Hematopoietic multipotent progenitor cell treated with erythropoietin and hydrocortisone succinate and interleukin-3 and kit ligand, for 17 days (in vitro differentiated cells): ENCODE results near the gene ZSCAN32.
A peak's percentile ranks its signal among the peaks of the same experiment; 100 is the strongest.

Experiments used
- DNase-seq: peaks from one replicate; pipeline ENCODE4 v3.0.0-alpha.2; 2015; ENCODE audit warnings: low spot score

ZSCAN32 gene

GRCh38 chr16:3400779-3401688, at the start of gene ZSCAN32, which contains the start of gene ZNF174:
TSS of gene ZSCAN32 (minus strand) at chr16:3401004. CDS start at chr16:3397557, 3,447 bp downstream.
TSS of gene ZNF174 (plus strand) at chr16:3401215. CDS start at chr16:3402005, 790 bp downstream.
- DNase-seq = peak; percentile 99

GRCh38 chr16:3444032-3444388, 43.2 kb upstream of the ZSCAN32 start:
- DNase-seq = peak; percentile 34

GRCh38 chr16:3443108-3444031, 42.6 kb upstream of the ZSCAN32 start, which contains the start of the genes NAA60 and ZNF597:
TSS of gene NAA60 (plus strand) at chr16:3443680. CDS start at chr16:3476228, 32,548 bp downstream.
TSS of gene ZNF597 (minus strand) at chr16:3443504. CDS start at chr16:3443153, 351 bp downstream.
- DNase-seq = peak; percentile 88

- no peak for DNase-seq
Observed at GRCh38 chr16:3439637-3440036, 38.8 kb upstream of the ZSCAN32 start.

GRCh38 chr16:3434373-3434772, 33.6 kb upstream of the ZSCAN32 start:
- no peak for DNase-seq

GRCh38 chr16:3431779-3432219, 31.0 kb upstream of the ZSCAN32 start:
- DNase-seq = no peak

- DNase-seq = no peak
Observed at GRCh38 chr16:3413730-3414379, 13.1 kb upstream of the ZSCAN32 start.

GRCh38 chr16:3408561-3409197, 7.9 kb upstream of the ZSCAN32 start:
- DNase-seq = no peak

- no peak for DNase-seq
Observed at GRCh38 chr16:3401719-3402397, 1.1 kb upstream of the ZSCAN32 start.

- no peak for DNase-seq
Observed at GRCh38 chr16:3400446-3400778, 392 bp downstream of the ZSCAN32 start.

GRCh38 chr16:3389663-3390338, 11.0 kb downstream of the ZSCAN32 start:
- no peak for DNase-seq

- DNase-seq = no peak
Observed at GRCh38 chr16:3388325-3388724, 12.5 kb downstream of the ZSCAN32 start.

- no peak for DNase-seq
Observed at GRCh38 chr16:3383045-3383448, 17.8 kb downstream of the ZSCAN32 start.

GRCh38 chr16:3377917-3378316, 22.9 kb downstream of the ZSCAN32 start:
- no peak for DNase-seq

- DNase-seq = no peak
Observed at GRCh38 chr16:3375680-3376079, 25.1 kb downstream of the ZSCAN32 start.

GRCh38 chr16:3369073-3369472, 31.7 kb downstream of the ZSCAN32 start:
- DNase-seq = no peak

GRCh38 chr16:3364774-3365427, 35.9 kb downstream of the ZSCAN32 start:
- DNase-seq = peak; percentile 52

GRCh38 chr16:3363793-3364192, 37.0 kb downstream of the ZSCAN32 start:
- no peak for DNase-seq

- DNase-seq = no peak
Observed at GRCh38 chr16:3362931-3363330, 37.9 kb downstream of the ZSCAN32 start.

- no peak for DNase-seq
Observed at GRCh38 chr16:3358871-3359270, 41.9 kb downstream of the ZSCAN32 start.
